ENCODE results near the gene HAUS5.
A peak's percentile ranks its signal among the peaks of the same experiment; 100 is the strongest.
"Not testable (repeated sequence)": the region's sequence is repeated elsewhere in the genome, so short reads cannot be mapped to it uniquely, and the experiment has no call there.

HAUS5 gene

GRCh38 chr19:35601971-35602370 is 10.6 kb upstream of the HAUS5 start:
- Histone ChIP-seq H3K36me3 (no peaks in the 10 kb centered on the region), H3K4me3 (ENCODE audit: low read depth, low read length) (no peak overlapping the region), H3K27me3 (ENCODE audit: insufficient read depth, low read depth, severe bottlenecking) (no peaks in the 10 kb centered on the region), H3K27ac (no peak overlapping the region), H3K9me3 (ENCODE audit: severe bottlenecking) (peaks cover 1% of the 10 kb centered on the region)
- peak; percentile 27 for DNase-seq
- TF ChIP-seq CTCF (IDR thresholded peaks at IDR 0.05; ENCODE audit: low read depth, low read length) = no peak

- not testable (repeated sequence) for H3K36me3 ChIP-seq; DNase-seq; H3K4me3 ChIP-seq (ENCODE audit: low read depth, low read length); H3K27me3 ChIP-seq (ENCODE audit: insufficient read depth, low read depth, severe bottlenecking); H3K27ac ChIP-seq
- H3K9me3 ChIP-seq (ENCODE audit: severe bottlenecking) = peaks cover 10% of the 10 kb centered on the region
Observed at GRCh38 chr19:35604436-35604835, 8.1 kb upstream of the HAUS5 start.

DNA sequence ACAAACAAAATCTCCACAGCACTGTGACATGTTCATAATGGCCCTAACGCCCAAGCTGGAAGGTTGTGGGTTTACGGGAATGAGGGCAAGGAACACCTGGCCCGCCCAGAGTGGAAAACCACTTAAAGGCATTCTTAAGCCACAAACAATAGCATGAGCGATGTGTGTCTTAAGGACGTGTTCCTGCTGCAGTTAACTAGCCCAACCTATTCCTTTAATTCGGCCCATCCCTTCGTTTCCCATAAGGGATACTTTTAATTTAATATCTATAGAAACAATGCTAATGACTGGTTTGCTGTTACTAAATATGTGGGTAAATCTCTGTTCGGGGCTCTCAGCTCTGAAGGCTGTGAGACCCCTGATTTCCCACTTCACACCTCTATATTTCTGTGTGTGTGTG is 5.4 kb upstream of the HAUS5 start:
- DNase-seq; H3K27ac ChIP-seq; H3K4me3 ChIP-seq (ENCODE audit: low read depth, low read length); H3K36me3 ChIP-seq; H3K27me3 ChIP-seq (ENCODE audit: insufficient read depth, low read depth, severe bottlenecking): not testable (repeated sequence)
- peaks cover 10% of the 10 kb centered on the region for H3K9me3 ChIP-seq (ENCODE audit: severe bottlenecking)

GRCh38 chr19:35607661-35608060 is 4.9 kb upstream of the HAUS5 start:
- no peak for TF ChIP-seq CTCF (IDR thresholded peaks at IDR 0.05; ENCODE audit: low read depth, low read length)
- Histone ChIP-seq H3K36me3 (no peaks in the 10 kb centered on the region), H3K9me3 (ENCODE audit: severe bottlenecking) (peaks cover 10% of the 10 kb centered on the region), H3K4me3 (ENCODE audit: low read depth, low read length) (no peak overlapping the region), H3K27ac (no peak overlapping the region), H3K27me3 (ENCODE audit: insufficient read depth, low read depth, severe bottlenecking) (no peaks in the 10 kb centered on the region)
- no peak for DNase-seq

DNA sequence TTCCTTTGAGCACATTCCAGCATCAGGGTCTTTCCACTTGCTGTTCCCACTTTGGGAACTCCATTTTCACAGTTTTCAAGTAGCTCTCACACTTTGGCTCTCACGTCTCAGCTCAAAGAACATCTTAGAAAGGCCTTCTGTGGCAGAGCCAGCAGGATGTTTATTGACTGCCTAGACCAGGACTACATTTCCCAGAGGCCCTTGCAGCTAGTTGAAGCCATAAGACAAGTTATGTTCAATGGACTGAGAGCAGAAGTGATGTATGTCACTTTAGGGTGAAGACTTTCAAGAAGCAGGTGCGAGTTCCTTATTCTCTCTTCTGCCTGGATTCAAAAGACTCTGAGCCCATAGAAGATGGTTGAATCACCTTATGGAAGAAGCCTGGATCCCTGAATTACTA is 4.3 kb upstream of the HAUS5 start:
- Histone ChIP-seq H3K9me3 (ENCODE audit: severe bottlenecking) (peaks cover 10% of the 10 kb centered on the region), H3K36me3 (no peaks in the 10 kb centered on the region), H3K4me3 (ENCODE audit: low read depth, low read length) (no peak overlapping the region), H3K27ac (no peak overlapping the region), H3K27me3 (ENCODE audit: insufficient read depth, low read depth, severe bottlenecking) (no peaks in the 10 kb centered on the region)
- no peak for TF ChIP-seq CTCF (IDR thresholded peaks at IDR 0.05; ENCODE audit: low read depth, low read length)
- no peak for DNase-seq

DNA sequence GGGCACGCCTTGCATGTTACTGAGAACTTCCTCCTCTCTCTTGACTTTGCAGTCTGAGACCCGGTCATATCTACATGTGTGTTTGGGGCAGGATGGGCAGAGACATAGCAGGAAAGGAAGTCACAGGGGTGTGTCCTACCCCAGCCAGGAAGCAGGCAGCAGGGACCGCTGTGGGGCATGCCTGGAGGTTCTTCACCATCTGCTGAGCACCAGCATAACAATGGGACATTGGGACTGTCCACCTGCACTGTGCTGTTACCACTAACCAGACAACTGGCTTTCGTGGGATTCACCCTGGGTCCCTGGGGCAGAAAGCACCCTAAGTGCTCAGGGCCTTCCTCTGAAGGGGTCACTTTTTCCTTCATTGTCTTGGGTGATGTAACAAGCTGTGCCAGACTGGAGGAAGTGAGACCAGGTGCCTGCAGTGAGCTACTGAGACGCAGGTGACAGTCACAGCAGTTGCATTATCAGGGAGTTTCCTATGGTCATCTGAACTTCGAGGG is 2.6 kb upstream of the HAUS5 start:
- no peak overlapping the region for H3K27ac ChIP-seq
- H3K9me3 ChIP-seq (ENCODE audit: severe bottlenecking) = peaks cover 10% of the 10 kb centered on the region
- H3K27me3 ChIP-seq (ENCODE audit: insufficient read depth, low read depth, severe bottlenecking) = no peaks in the 10 kb centered on the region
- no peak overlapping the region for H3K4me3 ChIP-seq (ENCODE audit: low read depth, low read length)
- peaks cover 11% of the 10 kb centered on the region for H3K36me3 ChIP-seq
- no peak for TF ChIP-seq CTCF (IDR thresholded peaks at IDR 0.05; ENCODE audit: low read depth, low read length)
- no peak for DNase-seq

- H3K27ac ChIP-seq = peak overlapping the region; percentile 93
- no peaks in the 10 kb centered on the region for H3K27me3 ChIP-seq (ENCODE audit: insufficient read depth, low read depth, severe bottlenecking)
- no peak for DNase-seq
- H3K4me3 ChIP-seq (ENCODE audit: low read depth, low read length) = peak overlapping the region; percentile 90; the same call in 1 of the 2 replicates
- H3K36me3 ChIP-seq = peaks cover 32% of the 10 kb centered on the region
- TF ChIP-seq CTCF (IDR thresholded peaks at IDR 0.05; ENCODE audit: low read depth, low read length) = no peak
- H3K9me3 ChIP-seq (ENCODE audit: severe bottlenecking) = peaks cover 7% of the 10 kb centered on the region
Observed at GRCh38 chr19:35612224-35612558, 344 bp upstream of the HAUS5 start.
